ENCODE measurements around the gene SLC26A1.

The SLC26A1 gene

GRCh38 chr4:998096-998691, 5.0 kb upstream of the SLC26A1 start:
- DNase-seq: no peak

GRCh38 chr4:997375-998071, 4.3 kb upstream of the SLC26A1 start:
- no peak for DNase-seq

- DNase-seq: no peak
These were observed 3.8 kb upstream of the SLC26A1 start for GRCh38 chr4:996997-997374.

DNA sequence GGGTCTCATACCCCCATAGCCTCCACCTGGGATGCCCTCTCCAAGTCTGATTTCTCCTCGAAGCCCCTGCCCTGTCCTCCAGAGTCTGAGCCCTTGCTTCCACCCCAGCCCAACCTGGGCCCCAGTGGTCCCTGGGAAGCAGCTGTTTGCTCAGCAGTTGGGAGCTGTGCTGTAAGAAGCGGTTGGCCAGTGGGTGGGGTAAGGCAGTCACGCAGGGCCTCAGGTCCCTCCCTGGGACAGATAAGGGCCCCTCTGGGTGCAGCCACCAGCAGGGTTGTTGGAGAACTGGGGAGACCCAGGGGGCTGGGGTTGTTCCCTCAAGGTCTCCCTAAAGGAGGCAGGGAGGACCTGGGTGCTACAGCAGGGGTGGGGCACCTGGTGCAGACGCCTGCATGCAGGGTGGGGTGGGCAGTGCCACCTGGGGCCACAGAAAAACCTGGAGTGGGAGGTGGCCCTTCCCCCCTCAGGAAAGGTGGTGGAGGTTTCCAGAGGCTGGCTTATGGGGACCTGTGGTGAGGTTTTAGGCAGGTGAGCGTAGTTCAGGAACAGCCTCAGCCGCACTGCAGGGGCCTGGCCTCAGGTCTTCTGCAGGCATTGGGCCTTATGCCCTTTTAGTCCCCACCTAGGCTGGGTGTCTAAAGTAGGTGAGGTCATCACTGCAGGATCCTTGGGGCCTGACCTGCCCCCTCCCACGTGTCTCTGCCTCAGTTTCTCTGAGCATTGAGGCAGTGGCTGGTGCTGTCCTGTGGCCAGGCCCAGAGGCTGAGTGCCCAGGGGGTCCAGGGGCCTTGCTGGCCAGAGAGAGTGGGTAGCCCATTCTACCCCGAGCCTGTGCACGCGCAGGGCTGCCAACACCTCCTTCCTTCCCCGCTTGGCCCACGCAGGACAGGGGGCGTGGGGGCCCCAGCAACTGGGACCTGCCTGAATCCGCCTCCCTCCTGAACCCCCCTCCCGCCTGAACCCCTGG, 3.1 kb upstream of the SLC26A1 start:
- no peak for DNase-seq

GRCh38 chr4:995311-996026, 2.3 kb upstream of the SLC26A1 start:
- no peak for DNase-seq

DNA sequence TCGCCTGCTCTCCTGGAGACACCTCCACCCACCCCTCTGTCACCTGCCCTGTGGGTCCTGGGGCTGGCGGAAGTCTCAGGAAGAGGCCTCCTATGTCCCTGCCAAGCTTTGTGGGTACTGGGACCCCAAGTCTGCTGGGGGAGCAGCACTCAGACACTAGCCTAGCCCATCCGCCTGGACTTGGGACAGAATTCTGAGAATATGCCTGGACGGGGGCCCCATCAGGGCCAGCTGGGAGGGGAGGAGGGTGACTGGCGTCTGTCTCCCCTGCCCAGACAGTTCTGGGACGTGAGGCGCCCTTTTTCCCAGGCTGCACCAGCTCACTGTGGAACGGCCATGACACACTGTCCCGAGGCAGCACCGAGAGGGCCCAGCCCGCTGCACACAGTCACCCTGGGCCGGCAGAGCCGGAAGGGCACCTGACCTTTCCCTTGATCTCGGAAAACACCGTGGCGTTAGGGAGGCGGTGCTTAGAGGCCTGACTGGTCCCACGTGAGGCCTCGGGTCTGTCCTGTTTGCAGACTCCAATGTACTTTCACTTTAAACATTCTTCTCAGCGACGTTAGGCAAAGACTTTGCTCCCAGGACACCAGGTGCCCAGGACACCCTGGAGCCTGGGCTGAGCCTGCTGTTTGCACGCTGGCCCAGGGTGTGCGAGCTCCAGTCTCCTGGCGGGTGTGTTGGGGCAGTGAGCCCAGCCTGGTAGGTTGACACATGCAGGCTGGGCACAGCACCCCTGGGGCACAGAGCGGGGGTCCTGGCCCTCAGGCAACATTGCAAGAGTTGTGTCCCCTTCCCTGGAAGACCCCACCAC, 700 bp downstream of the SLC26A1 start:
- no peak for DNase-seq

DNA sequence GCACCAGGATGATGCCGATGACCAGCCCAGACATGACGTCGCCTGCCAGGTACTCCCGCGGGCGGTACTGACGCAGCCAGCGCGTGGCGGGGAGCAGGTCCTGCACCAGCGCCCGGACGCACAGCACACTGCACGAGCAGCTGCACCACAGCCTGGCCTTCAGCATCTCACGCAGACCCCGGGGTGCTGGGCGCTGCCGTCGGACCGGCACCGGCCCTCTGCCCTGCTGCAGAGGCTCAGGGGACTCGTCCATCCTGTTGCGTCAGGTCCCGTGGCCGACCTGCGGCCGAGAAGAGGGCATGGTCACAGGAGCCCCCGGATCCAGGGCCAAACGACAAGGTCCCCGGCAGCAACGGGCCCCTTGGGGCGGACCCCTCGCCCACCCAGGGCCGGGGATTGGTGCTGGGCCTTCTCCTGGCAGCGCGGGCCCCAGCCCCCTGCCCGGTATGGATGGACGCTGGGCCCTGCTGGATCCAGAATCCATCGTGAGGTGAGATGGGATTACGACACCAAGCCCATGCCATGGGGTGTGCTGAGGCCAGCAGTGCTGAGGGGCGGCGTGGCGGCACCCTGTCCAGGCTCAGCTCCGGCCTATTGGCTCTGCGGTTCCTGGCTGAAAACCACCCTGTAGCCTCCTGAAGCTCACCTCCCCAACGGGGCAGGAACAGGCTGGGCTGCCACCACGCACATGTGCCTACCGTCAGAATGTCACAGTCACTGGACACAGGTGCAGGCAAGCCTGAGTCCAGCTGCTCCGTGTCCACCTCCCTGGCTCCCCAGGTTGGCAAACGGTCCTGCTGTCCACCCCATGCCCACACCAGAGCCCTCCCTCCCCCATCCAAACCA, 1.5 kb downstream of the SLC26A1 start:
- no peak for DNase-seq

GRCh38 chr4:990746-991367, 2.3 kb downstream of the SLC26A1 start:
- no peak for DNase-seq

DNA sequence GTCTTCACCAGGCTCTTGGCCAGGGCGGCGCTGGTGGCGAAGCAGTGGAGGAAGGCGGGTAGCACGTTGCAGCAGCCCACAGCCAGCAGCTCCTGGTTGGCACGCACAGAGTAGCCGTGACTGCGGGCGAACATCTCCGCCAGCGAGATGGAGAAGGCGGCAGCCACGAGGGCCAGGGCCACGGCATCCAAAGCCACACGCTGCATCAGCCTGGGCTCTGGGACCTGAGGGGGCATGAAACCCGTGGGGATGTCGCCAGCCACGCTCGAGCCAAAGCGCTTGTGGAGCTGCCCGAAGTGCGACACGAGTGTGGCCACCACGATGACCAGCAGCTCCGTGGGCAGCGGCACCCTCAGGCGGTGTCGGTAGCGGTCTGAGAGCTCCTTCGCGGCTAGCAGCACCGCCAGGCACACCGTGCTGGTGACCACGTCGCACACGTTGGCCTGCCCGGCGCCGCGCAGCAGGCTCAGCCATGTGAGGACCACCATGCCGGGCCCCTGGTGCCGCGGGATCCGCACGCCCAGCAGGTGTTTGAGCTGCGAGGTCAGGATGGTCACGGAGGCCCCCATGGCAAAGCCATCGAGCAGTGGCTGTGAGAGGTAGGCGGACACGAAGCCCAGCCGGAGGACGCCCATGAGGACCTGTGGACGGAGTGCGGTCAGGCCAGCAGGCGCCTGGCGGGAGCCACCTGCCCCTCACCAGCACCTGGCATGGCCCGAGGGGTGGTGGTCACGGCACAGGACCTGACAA, 3.3 kb downstream of the SLC26A1 start:
- no peak for DNase-seq

DNA sequence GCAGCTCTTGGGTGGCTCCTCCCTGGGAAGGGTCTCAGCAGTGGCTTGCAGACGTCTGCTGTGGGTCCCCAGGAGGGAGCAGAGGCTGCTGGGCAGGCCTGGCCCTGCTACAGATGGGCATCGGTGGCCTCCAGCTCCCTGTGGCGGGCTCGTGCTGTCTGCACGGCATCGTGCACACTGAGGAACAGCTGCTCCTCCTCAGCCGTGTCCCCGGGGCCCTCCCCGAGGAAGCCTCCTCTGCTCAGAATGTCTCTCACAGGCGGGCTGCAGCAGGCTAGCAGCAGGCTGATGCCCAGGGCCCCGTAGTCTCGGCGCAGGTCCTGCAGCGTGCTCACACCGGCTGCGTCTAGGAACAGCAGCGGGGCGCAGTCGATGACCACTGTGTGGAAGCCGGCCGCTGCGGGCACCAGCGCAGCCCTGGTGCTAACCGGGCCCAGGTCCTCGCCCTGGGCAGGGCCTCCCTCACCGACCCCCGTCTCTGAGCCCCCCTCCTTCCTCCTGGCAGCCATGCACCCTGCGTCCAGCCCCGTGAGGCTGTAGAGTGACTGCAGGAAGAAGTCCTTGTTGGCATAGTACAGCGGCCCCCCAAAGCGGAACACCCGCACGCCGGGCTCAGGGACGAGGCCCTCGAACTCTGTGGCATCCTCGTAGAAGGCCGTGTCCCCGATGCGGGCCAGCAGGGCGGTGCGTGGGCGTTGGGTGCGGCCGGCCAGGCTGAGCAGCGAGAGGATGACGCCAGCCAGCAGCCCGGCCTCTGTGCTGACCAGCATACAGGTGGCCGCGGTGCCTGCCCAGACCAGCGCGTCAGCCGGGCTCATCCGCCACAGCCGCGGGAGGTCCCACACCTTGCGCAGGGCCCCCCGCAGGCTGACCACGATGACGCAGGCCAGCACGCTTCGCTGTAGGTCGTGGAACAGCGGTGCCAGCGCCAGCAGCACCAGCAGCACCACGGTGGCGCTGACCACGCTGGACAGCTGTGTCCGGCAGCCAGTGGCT, 4.2 kb downstream of the SLC26A1 start:
- no peak for DNase-seq

GRCh38 chr4:987624-988513, 5.3 kb downstream of the SLC26A1 start:
- DNase-seq: no peak

GRCh38 chr4:986879-987623, 6.2 kb downstream of the SLC26A1 start, which contains the start of gene IDUA:
Gene IDUA (plus strand): TSS chr4:987044. CDS start chr4:987085, 41 bp downstream.
- peak; percentile 39 to 60 for DNase-seq

DNA sequence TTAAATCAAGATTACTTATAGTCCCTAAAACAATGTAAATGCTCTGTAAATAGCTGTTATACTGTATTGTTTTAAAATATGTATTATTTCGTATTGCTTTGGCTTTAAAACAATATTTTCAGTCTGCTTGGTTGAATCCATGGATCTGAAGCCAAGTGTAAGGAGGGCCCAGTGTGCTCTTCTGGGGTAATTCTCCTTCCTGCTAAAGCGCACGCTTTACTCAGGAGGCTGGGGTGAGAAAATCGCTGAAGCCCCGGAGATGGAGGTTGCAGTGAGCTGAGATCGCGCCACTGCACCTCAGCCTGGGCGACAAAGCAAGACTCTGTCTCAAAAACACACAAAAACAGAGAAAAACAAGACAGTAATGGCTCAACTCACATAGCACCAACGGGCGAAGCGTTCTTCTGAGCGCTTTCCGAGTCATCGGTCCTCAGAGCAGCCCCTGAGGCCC, 6.8 kb downstream of the SLC26A1 start:
- no peak for DNase-seq

GRCh38 chr4:985123-985830, 7.9 kb downstream of the SLC26A1 start:
- no peak for DNase-seq

- DNase-seq: no peak
These were observed 8.7 kb downstream of the SLC26A1 start for GRCh38 chr4:984336-985054.
